Body of pancreas (tissue), 4 donors: ENCODE data around the gene ADAM15.

Experiments used
- CTCF ChIP-seq, 7 experiments: fragments of 450-650 bp in 4 of 7; fragments of 200-600 bp in 3 of 7; sonication (generic) in 3 of 7; IDR thresholded peaks; one replicate each; pipeline ENCODE4 v1.5.1; 2016 to 2019; ENCODE audit warnings: antibody characterized with exemption in 7 of 7
- POLR2A ChIP-seq, 3 donors: fragments of 450-650 bp; IDR thresholded peaks; one replicate each; pipeline ENCODE4 v1.6.1; 2016; ENCODE audit warnings: antibody characterized with exemption in 3 of 3, mild to moderate bottlenecking in 2 of 3

- TF ChIP-seq CTCF (IDR thresholded peaks at IDR 0.05) = no peak
- no peak for TF ChIP-seq POLR2A (IDR thresholded peaks at IDR 0.05)
Measured at GRCh38 chr1:155092131-155092530, 41.0 kb downstream of the ADAM15 start.
